ENCODE measurements around the gene EIPR1. TPM values are rescaled to one million over a fixed set of nuclear protein-coding genes. Genes with fewer than 3 reads are reported as not detected.

The EIPR1 gene
- total and polyA plus RNA-seq, 2 donors (not counting 1 experiment from before 2014, with no cell fraction given), result 22.3 to 23.9 TPM

- peaks cover 4% of the 10 kb centered on the region for H3K36me3 ChIP-seq (ENCODE audit: control insufficient read depth, insufficient read depth, low read length)
- no peak overlapping the region for H3K4me2 ChIP-seq (ENCODE audit: extremely low read depth, insufficient read depth, low read length)
- H4K20me1 ChIP-seq (ENCODE audit: control insufficient read depth, extremely low read depth, insufficient read depth, low read length), result no peaks in the 10 kb centered on the region
- TF ChIP-seq CTCF (conservative IDR thresholded peaks at IDR 0.05 in 1 of 2, IDR thresholded peaks at IDR 0.05 in 1 of 2; ENCODE audit: low read depth in 1 of 2, low read length in 2 of 2), result no peak
- TF ChIP-seq EZH2 (IDR thresholded peaks at IDR 0.05; ENCODE audit: low read length, missing control alignments), result no peak
- no peaks in the 10 kb centered on the region for H3K9me3 ChIP-seq (ENCODE audit: control insufficient read depth, insufficient read depth, low read depth, low read length)
- no peaks in the 10 kb centered on the region for H3K79me2 ChIP-seq (ENCODE audit: control insufficient read depth, insufficient read depth, low read length)
- no peak overlapping the region for H2AFZ ChIP-seq (ENCODE audit: low read length)
- DNase-seq (ENCODE audit: low read depth in 2 of 2), result no peak
- H3K4me3 ChIP-seq (replicated peaks in 1 of 4; ENCODE audit: control extremely low read depth in 1 of 4, insufficient read depth in 1 of 4, low read depth in 3 of 4, low read length in 4 of 4), result no peak overlapping the region
- no peaks in the 10 kb centered on the region for H3K4me1 ChIP-seq (ENCODE audit: control insufficient read depth, extremely low read depth, insufficient read depth, low read length)
- H3K27me3 ChIP-seq (ENCODE audit: control insufficient read depth, insufficient read depth, low read length), result no peaks in the 10 kb centered on the region
- H3K27ac ChIP-seq (ENCODE audit: insufficient read depth, low read length), result no peak overlapping the region
- no peak overlapping the region for H3K9ac ChIP-seq (ENCODE audit: insufficient read depth, low read length)
Measured at GRCh38 chr2:3334392-3335345, 42.9 kb downstream of the EIPR1 start.

GRCh38 chr2:3332133-3332532 lies 45.5 kb downstream of the EIPR1 start:
- H3K4me2 ChIP-seq (ENCODE audit: extremely low read depth, insufficient read depth, low read length), result no peak overlapping the region
- H3K27me3 ChIP-seq (ENCODE audit: control insufficient read depth, insufficient read depth, low read length), result no peaks in the 10 kb centered on the region
- TF ChIP-seq CTCF (conservative IDR thresholded peaks at IDR 0.05 in 1 of 2, IDR thresholded peaks at IDR 0.05 in 1 of 2; ENCODE audit: low read depth in 1 of 2, low read length in 2 of 2) (no peak), EZH2 (IDR thresholded peaks at IDR 0.05; ENCODE audit: low read length, missing control alignments) (no peak)
- no peak overlapping the region for H2AFZ ChIP-seq (ENCODE audit: low read length)
- H3K9me3 ChIP-seq (ENCODE audit: control insufficient read depth, insufficient read depth, low read depth, low read length), result no peaks in the 10 kb centered on the region
- H3K36me3 ChIP-seq (ENCODE audit: control insufficient read depth, insufficient read depth, low read length), result peaks cover 4% of the 10 kb centered on the region
- no peaks in the 10 kb centered on the region for H4K20me1 ChIP-seq (ENCODE audit: control insufficient read depth, extremely low read depth, insufficient read depth, low read length)
- H3K27ac ChIP-seq (ENCODE audit: insufficient read depth, low read length), result no peak overlapping the region
- H3K4me3 ChIP-seq (replicated peaks in 1 of 4; ENCODE audit: control extremely low read depth in 1 of 4, insufficient read depth in 1 of 4, low read depth in 3 of 4, low read length in 4 of 4), result no peak overlapping the region
- H3K9ac ChIP-seq (ENCODE audit: insufficient read depth, low read length), result no peak overlapping the region
- H3K4me1 ChIP-seq (ENCODE audit: control insufficient read depth, extremely low read depth, insufficient read depth, low read length), result no peaks in the 10 kb centered on the region
- H3K79me2 ChIP-seq (ENCODE audit: control insufficient read depth, insufficient read depth, low read length), result no peaks in the 10 kb centered on the region
- no peak for DNase-seq (ENCODE audit: low read depth in 2 of 2)

- no peak for TF ChIP-seq EZH2 (IDR thresholded peaks at IDR 0.05; ENCODE audit: low read length, missing control alignments)
- TF ChIP-seq CTCF (conservative IDR thresholded peaks at IDR 0.05 in 1 of 2, IDR thresholded peaks at IDR 0.05 in 1 of 2; ENCODE audit: low read depth in 1 of 2, low read length in 2 of 2), result no peak
- no peak overlapping the region for H3K4me3 ChIP-seq (replicated peaks in 1 of 4; ENCODE audit: control extremely low read depth in 1 of 4, insufficient read depth in 1 of 4, low read depth in 3 of 4, low read length in 4 of 4)
- no peaks in the 10 kb centered on the region for H4K20me1 ChIP-seq (ENCODE audit: control insufficient read depth, extremely low read depth, insufficient read depth, low read length)
- no peak overlapping the region for H3K4me2 ChIP-seq (ENCODE audit: extremely low read depth, insufficient read depth, low read length)
- no peaks in the 10 kb centered on the region for H3K79me2 ChIP-seq (ENCODE audit: control insufficient read depth, insufficient read depth, low read length)
- H3K36me3 ChIP-seq (ENCODE audit: control insufficient read depth, insufficient read depth, low read length), result peaks cover 4% of the 10 kb centered on the region
- no peaks in the 10 kb centered on the region for H3K4me1 ChIP-seq (ENCODE audit: control insufficient read depth, extremely low read depth, insufficient read depth, low read length)
- no peak for DNase-seq (ENCODE audit: low read depth in 2 of 2)
- no peaks in the 10 kb centered on the region for H3K9me3 ChIP-seq (ENCODE audit: control insufficient read depth, insufficient read depth, low read depth, low read length)
- no peak overlapping the region for H2AFZ ChIP-seq (ENCODE audit: low read length)
- no peak overlapping the region for H3K9ac ChIP-seq (ENCODE audit: insufficient read depth, low read length)
- H3K27me3 ChIP-seq (ENCODE audit: control insufficient read depth, insufficient read depth, low read length), result no peaks in the 10 kb centered on the region
- H3K27ac ChIP-seq (ENCODE audit: insufficient read depth, low read length), result no peak overlapping the region
Measured at GRCh38 chr2:3329491-3329890, 48.1 kb downstream of the EIPR1 start.
